H1 (cell line): Measurements from ENCODE around the gene ZYG11B. TPM values are rescaled to one million over a fixed set of nuclear protein-coding genes. Genes with fewer than 3 reads are reported as not detected.

Source experiments
- CTCF ChIA-PET: fragments of 300-600 bp; sonication (Branson Sonifier 250); formaldehyde crosslinking; loops from one replicate; lab custom pipeline; 2021; ENCODE audit not compliant: partially characterized antibody; lab: Charles Lee
- POLR2A ChIA-PET: fragments of 300-600 bp; sonication (Branson Sonifier 250); formaldehyde crosslinking; loops from one replicate; lab custom pipeline; 2021; ENCODE audit warnings: inconsistent platforms; ENCODE audit not compliant: partially characterized antibody; lab: Charles Lee
- DNase-seq, 2 experiments: peaks; one replicate each; pipeline versions ENCODE4 v3.0.0 to v3.0.0-alpha.2; 2010 to 2022; ENCODE audit warnings: low spot score in 2 of 2, low read depth in 1 of 2, mixed read lengths in 1 of 2
- FAIRE-seq: peaks from 2 replicates; lab custom pipeline; 2011; peaks lifted over from hg19 to GRCh38; lab: Jason Lieb, UNC
- H2AFZ ChIP-seq: 2 replicates; pipeline ENCODE4 v1.8.1; 2012; ENCODE audit warnings: low read length, inconsistent platforms
- H2AK5ac ChIP-seq: 2 replicates; pipeline ENCODE4 v1.6.1; 2013; ENCODE audit warnings: low read depth, low read length
- H2BK120ac ChIP-seq: replicated peaks from 2 replicates; pipeline ENCODE3; 2013; ENCODE audit warnings: low read depth, low read length, inconsistent platforms
- H2BK12ac ChIP-seq: 2 replicates; pipeline ENCODE4 v1.6.1; 2013; ENCODE audit warnings: low read depth, low read length
- H2BK15ac ChIP-seq: 2 replicates; pipeline ENCODE4 v1.6.1; 2013; ENCODE audit warnings: low read length
- H2BK20ac ChIP-seq: 2 replicates; pipeline ENCODE4 v1.6.1; 2013; ENCODE audit warnings: low read length
- H2BK5ac ChIP-seq: 2 replicates; pipeline ENCODE4 v1.6.1; 2013; ENCODE audit warnings: low read depth, low read length
- H3K14ac ChIP-seq: 2 replicates; pipeline ENCODE4 v1.6.1; 2013; ENCODE audit warnings: inconsistent platforms; ENCODE audit not compliant: insufficient read length
- H3K18ac ChIP-seq: 2 replicates; pipeline ENCODE4 v1.6.1; 2013; ENCODE audit warnings: low read length; ENCODE audit errors: extremely low read depth
- H3K23ac ChIP-seq: 2 replicates; pipeline ENCODE4 v1.6.1; 2013; ENCODE audit warnings: inconsistent platforms; ENCODE audit not compliant: insufficient read length
- H3K23me2 ChIP-seq: 2 replicates; pipeline ENCODE4 v1.6.1; 2013; ENCODE audit warnings: low read depth, low read length
- H3K27ac ChIP-seq: 2 replicates; pipeline ENCODE4 v1.6.1; 2011; ENCODE audit warnings: low read depth, low read length, inconsistent platforms
- H3K27me3 ChIP-seq, 4 experiments: replicated peaks in 1 of 4; 1 replicate in 1 of 4; 2 replicates in 3 of 4; pipeline versions ENCODE4 v1.6.1 to v1.8.1; 2011 to 2013; ENCODE audit warnings: low read length in 3 of 4, mild to moderate bottlenecking in 3 of 4, inconsistent platforms in 2 of 4, mixed read lengths in 2 of 4, moderate library complexity in 1 of 4; ENCODE audit not compliant: control insufficient read depth in 3 of 4, insufficient read depth in 3 of 4; ENCODE audit errors: extremely low read depth in 1 of 4
- H3K36me3 ChIP-seq, 4 experiments: 2 replicates each; pipeline versions ENCODE4 v1.6.1 to v1.8.1; 2011 to 2013; ENCODE audit warnings: mild to moderate bottlenecking in 4 of 4, low read length in 3 of 4, moderate library complexity in 2 of 4, control low read depth in 1 of 4, inconsistent platforms in 1 of 4; ENCODE audit not compliant: insufficient read depth in 4 of 4, control insufficient read depth in 2 of 4
- H3K4ac ChIP-seq: replicated peaks from 2 replicates; pipeline ENCODE3; 2013; ENCODE audit warnings: low read length, low read depth, mixed read lengths, inconsistent platforms; ENCODE audit not compliant: insufficient read length
- H3K4me1 ChIP-seq, 4 experiments: replicated peaks in 1 of 4; 1 replicate in 1 of 4; 2 replicates in 3 of 4; pipeline versions ENCODE4 v1.6.1 to v1.8.1; 2011 to 2013; ENCODE audit warnings: low read length in 3 of 4, inconsistent platforms in 2 of 4, mixed read lengths in 1 of 4; ENCODE audit not compliant: insufficient read depth in 4 of 4, control insufficient read depth in 3 of 4
- H3K4me2 ChIP-seq, 2 experiments: 2 replicates each; pipeline versions ENCODE4 v1.6.1 to v1.8.1; 2011 to 2013; ENCODE audit warnings: low read depth in 2 of 2, low read length in 2 of 2, control low read depth in 1 of 2, inconsistent platforms in 1 of 2, mild to moderate bottlenecking in 1 of 2; ENCODE audit not compliant: insufficient read depth in 1 of 2
- H3K4me3 ChIP-seq, 4 experiments: fragments of 200-600, 300-600 bp in 1 of 4; sonication (generic), shearing (Covaris generic), sonication (Bioruptor Twin) in 1 of 4; 2 replicates each; pipeline versions ENCODE4 v1.5.1 to v1.8.1; 2011 to 2016; ENCODE audit warnings: low read length in 4 of 4, low read depth in 3 of 4, control low read depth in 2 of 4, inconsistent platforms in 2 of 4, mild to moderate bottlenecking in 2 of 4, mixed read lengths in 1 of 4, moderate library complexity in 1 of 4; ENCODE audit not compliant: insufficient read depth in 2 of 4; ENCODE audit errors: extremely low read depth in 1 of 4
- H3K56ac ChIP-seq: replicated peaks from 2 replicates; pipeline ENCODE3; 2013; ENCODE audit warnings: low read depth, mild to moderate bottlenecking, mixed read lengths, low read length, inconsistent platforms; ENCODE audit not compliant: insufficient read length
- H3K79me1 ChIP-seq: 2 replicates; pipeline ENCODE4 v1.6.1; 2013; ENCODE audit warnings: low read depth, low read length, control low read depth
- H3K79me2 ChIP-seq, 2 experiments: 2 replicates each; pipeline versions ENCODE4 v1.6.1 to v1.8.1; 2012 to 2013; ENCODE audit warnings: low read length in 2 of 2, mild to moderate bottlenecking in 2 of 2, inconsistent platforms in 1 of 2; ENCODE audit not compliant: insufficient read depth in 2 of 2, control insufficient read depth in 1 of 2
- H3K9ac ChIP-seq, 4 experiments: replicated peaks in 1 of 4; 1 replicate in 1 of 4; 2 replicates in 3 of 4; pipeline versions ENCODE4 v1.6.1 to v1.8.1; 2011 to 2013; ENCODE audit warnings: low read depth in 3 of 4, low read length in 3 of 4, control low read depth in 2 of 4, mild to moderate bottlenecking in 2 of 4, moderate library complexity in 2 of 4, inconsistent platforms in 1 of 4; ENCODE audit errors: extremely low read depth in 1 of 4
- H3K9me3 ChIP-seq, 2 experiments: 2 replicates each; pipeline versions ENCODE4 v1.6.1 to v1.8.1; 2012 to 2013; ENCODE audit warnings: mild to moderate bottlenecking in 2 of 2, moderate library complexity in 2 of 2, control low read depth in 1 of 2, inconsistent platforms in 1 of 2, low read depth in 1 of 2, low read length in 1 of 2, mixed read lengths in 1 of 2; ENCODE audit not compliant: insufficient read depth in 2 of 2
- H4K20me1 ChIP-seq, 2 experiments: replicated peaks in 1 of 2; 2 replicates each; pipeline versions ENCODE3 to v1.8.1; 2011 to 2013; ENCODE audit warnings: inconsistent platforms in 2 of 2, low read length in 2 of 2, mild to moderate bottlenecking in 1 of 2; ENCODE audit not compliant: insufficient read depth in 2 of 2, control insufficient read depth in 1 of 2
- H4K5ac ChIP-seq: 2 replicates; pipeline ENCODE4 v1.6.1; 2013; ENCODE audit warnings: low read length, low read depth, mixed read lengths, inconsistent platforms; ENCODE audit not compliant: insufficient read length
- H4K8ac ChIP-seq: 2 replicates; pipeline ENCODE4 v1.8.0; 2013; ENCODE audit warnings: mild to moderate bottlenecking, moderate library complexity, low read length, inconsistent platforms; ENCODE audit not compliant: insufficient read depth; ENCODE audit errors: extremely low read depth
- H4K91ac ChIP-seq: replicated peaks from 2 replicates; pipeline ENCODE3; 2013; ENCODE audit warnings: low read length, mixed read lengths, inconsistent platforms; ENCODE audit not compliant: insufficient read length
- CBX8 ChIP-seq: fragments of 300-800, 300-1000 bp; sonication (generic); IDR thresholded peaks from 2 replicates; pipeline ENCODE4 v1.7.1; 2016; ENCODE audit warnings: low read depth, low read length, borderline replicate concordance
- MAX ChIP-seq: IDR thresholded peaks from 2 replicates; pipeline ENCODE4 v1.6.1; 2012; ENCODE audit warnings: inconsistent platforms
- WGBS, 2 experiments: shearing (Covaris generic) in 1 of 2; methylation state at CpG; one replicate each; pipeline versions ENCODE4 v1.1.6 to v1.1.7; 2013 to 2015; ENCODE audit warnings: low lambda C conversion rate in 2 of 2, mixed read lengths in 2 of 2, inconsistent platforms in 1 of 2, low coverage in 1 of 2, missing lambda C conversion rate in 1 of 2; ENCODE audit not compliant: insufficient replicate concordance in 2 of 2, insufficient coverage in 1 of 2, insufficient read length in 1 of 2; ENCODE audit errors: extremely low coverage in 1 of 2, missing lambda C conversion rate in 1 of 2; 5-methylcytosine and 5-hydroxymethylcytosine counted together
- polyA plus RNA-seq, 7 experiments: library from polyadenylated mRNA; depleted of rRNA in 3 of 7; stranded (reverse) in 5 of 7; unstranded in 2 of 7; fragments of >200 nt in 5 of 7; fragments of 200-250 nt in 2 of 7; gene quantifications; 1 replicate in 5 of 7; 2 replicates in 1 of 7; 4 replicates in 1 of 7; pipeline versions ENCODE4 v1.2.1 to v1.2.3, GENCODE V29; 2011 to 2013; ENCODE audit warnings: missing spikeins in 2 of 7, mixed read lengths in 2 of 7
- small RNA-seq: library from polyadenylated mRNA; stranded (forward); fragments of <200 nt; extraction: miRNeasy Mini kit (QIAGEN cat#:217004); gene quantifications from one replicate; pipeline ENCODE3, GENCODE V24; 2013; ENCODE audit not compliant: insufficient read depth
- total RNA-seq: library from RNA; stranded (reverse); fragmentation: NEBNext Ultra II Directional; extraction: Animal tissue kit (Norgen Biotek cat#: 25700); gene quantifications from 2 replicates; pipeline ENCODE4 v1.2.1, GENCODE V29; 2021

The ZYG11B gene
- total and polyA plus RNA-seq, 2 of the 8 experiments (the other 6 are each of a cell fraction or from before 2014, with no cell fraction given) = 4.4 to 20.9 TPM

DNA sequence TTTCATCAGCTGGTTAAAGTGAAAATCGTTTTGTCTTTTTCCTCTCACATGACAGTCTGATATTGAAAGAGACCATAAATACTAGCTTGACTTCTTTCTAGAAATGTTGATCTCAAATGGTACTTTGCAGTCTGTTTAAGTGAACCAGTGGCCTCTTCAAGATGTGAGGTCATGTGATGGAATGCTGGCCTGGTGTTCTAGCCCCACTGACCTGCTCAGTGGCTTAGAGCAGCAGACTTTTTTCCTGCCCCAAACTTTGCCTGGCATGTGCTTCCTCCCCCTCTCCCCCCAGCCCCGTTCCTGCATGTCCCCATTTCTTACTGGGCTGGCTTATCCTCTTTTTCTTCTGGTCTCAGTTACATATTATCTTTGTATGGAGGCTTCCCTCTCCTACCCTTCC, 150.6 kb downstream of the ZYG11B start:
- no peak overlapping the region for H4K8ac ChIP-seq
- H3K79me1 ChIP-seq = no peaks in the 10 kb centered on the region
- H3K18ac ChIP-seq = no peak overlapping the region
- no peak overlapping the region for H3K56ac ChIP-seq
- no peak overlapping the region for H2BK12ac ChIP-seq
- H3K23me2 ChIP-seq = no peaks in the 10 kb centered on the region
- no peak overlapping the region for H3K14ac ChIP-seq
- FAIRE-seq (no peak), DNase-seq (no peak)
- H3K4ac ChIP-seq = no peak overlapping the region
- no peaks in the 10 kb centered on the region for H3K27me3 ChIP-seq
- whole genome bisulfite sequencing, 2 experiments = 48% methylated on average over 2 of the region's 2 CpGs; no CpG with 5 or more reads in 1 of the 2 experiments
- ChIA-PET CTCF (interaction anchor here (1.1 to 2.9 kb wide), 3 partner anchors 16 to 28 kb away, joined by 3 to 9 read pairs (median 5); no protein-coding TSS in a partner anchor), POLR2A (no interaction called here)
- no peak overlapping the region for H2BK5ac ChIP-seq
- H3K4me2 ChIP-seq = no peak overlapping the region
- H4K20me1 ChIP-seq = no peaks in the 10 kb centered on the region
- no peak overlapping the region for H3K4me3 ChIP-seq
- H3K9ac ChIP-seq = no peak overlapping the region
- H2AK5ac ChIP-seq = no peak overlapping the region
- no peak overlapping the region for H2BK20ac ChIP-seq
- no peak overlapping the region for H2BK120ac ChIP-seq
- H2BK15ac ChIP-seq = no peak overlapping the region
- H4K91ac ChIP-seq = no peak overlapping the region
- H3K23ac ChIP-seq = no peak overlapping the region
- peaks cover 0 to 4% (median 0%) of the 10 kb centered on the region in 4 experiments; a peak in 1 of 8 replicates for H3K36me3 ChIP-seq
- no peak overlapping the region for H2AFZ ChIP-seq
- no peak overlapping the region for H3K27ac ChIP-seq
- no peaks in the 10 kb centered on the region for H3K9me3 ChIP-seq
- no peaks in the 10 kb centered on the region for H3K79me2 ChIP-seq
- H4K5ac ChIP-seq = no peak overlapping the region
- peaks cover 0 to 7% (median 3%) of the 10 kb centered on the region in 4 experiments; a peak in 4 of 7 replicates for H3K4me1 ChIP-seq
- TF ChIP-seq MAX = 0 out of 2 replicates have a peak, but pooled peaks have one; percentile 16
- TF ChIP-seq CBX8 = no peak

Small RNA genes lying within 50 kb of the gene (small RNA-seq; reads per million reads assigned to genes)
- gene RN7SL62P (not detected), gene RNU2-30P (not detected), gene RNU6-969P (not detected)

Other genes with a start within 250 kb of the ZYG11B start
- gene TUT4, start 173.4 kb upstream of the ZYG11B start, total RNA-seq = 63.3 and 63.8 TPM in 2 replicates
- 54.5 and 58.4 TPM in 2 replicates for gene TUT4, start 173.4 kb upstream of the ZYG11B start, polyA plus RNA-seq (2011; rRNA removed)
- gene GPX7, start 124.1 kb upstream of the ZYG11B start, total RNA-seq = 12.2 and 13.0 TPM in 2 replicates
- gene GPX7, start 124.1 kb upstream of the ZYG11B start, polyA plus RNA-seq (2011; rRNA removed) = 30.9 and 37.5 TPM in 2 replicates
- gene SHISAL2A, start 93.3 kb upstream of the ZYG11B start, total RNA-seq = 0.50 and 0.74 TPM in 2 replicates
- 1.8 and 2.1 TPM in 2 replicates for gene SHISAL2A, start 93.3 kb upstream of the ZYG11B start, polyA plus RNA-seq (2011; rRNA removed)
- 61.8 and 62.6 TPM in 2 replicates for gene COA7, start 28.1 kb upstream of the ZYG11B start, total RNA-seq
- gene COA7, start 28.1 kb upstream of the ZYG11B start, polyA plus RNA-seq (2011; rRNA removed) = 17.0 and 23.2 TPM in 2 replicates
- 2.1 and 2.6 TPM in 2 replicates for gene ZYG11A, start 116.3 kb downstream of the ZYG11B start, total RNA-seq
- gene ZYG11A, start 116.3 kb downstream of the ZYG11B start, polyA plus RNA-seq (2011; rRNA removed) = 0.77 and 0.89 TPM in 2 replicates
- 17.0 and 17.5 TPM in 2 replicates for gene ECHDC2, start 195.3 kb downstream of the ZYG11B start, total RNA-seq
- gene ECHDC2, start 195.3 kb downstream of the ZYG11B start, polyA plus RNA-seq (2011; rRNA removed) = 19.4 and 28.5 TPM in 2 replicates
- 53.0 and 54.3 TPM in 2 replicates for gene SCP2, start 200.8 kb downstream of the ZYG11B start, total RNA-seq
- gene SCP2, start 200.8 kb downstream of the ZYG11B start, polyA plus RNA-seq (2011; rRNA removed) = 7.0 and 20.9 TPM in 2 replicates